Measurements from ENCODE around the gene LRP1B.

- TF ChIP-seq POLR2AphosphoS5 (IDR thresholded peaks at IDR 0.05; ENCODE audit: low read depth, low read length) (no peak), REST (IDR thresholded peaks at IDR 0.05; ENCODE audit: insufficient read depth in 1 of 2, low read depth in 2 of 2, low read length in 2 of 2) (no peak), FOXP2 (optimal IDR thresholded peaks at IDR 0.05; ENCODE audit: borderline replicate concordance, extremely low read depth, extremely low read length, insufficient read depth) (no peak), SIN3A (IDR thresholded peaks at IDR 0.05; ENCODE audit: borderline replicate concordance, insufficient read depth, low read length) (no peak), TAF1 (IDR thresholded peaks at IDR 0.05; ENCODE audit: borderline replicate concordance, insufficient read depth, low read length) (no peak)
These were observed 610.9 kb downstream of the LRP1B start for GRCh38 chr2:141519906-141520305.

Measured in PFSK-1 (cell line).